ENCODE data around the gene NRSN2.
"Not testable (repeated sequence)": the region's sequence is repeated elsewhere in the genome, so short reads cannot be mapped to it uniquely, and the experiment has no call there.

Gene NRSN2

GRCh38 chr20:353166-353565 lies 6.3 kb downstream of the NRSN2 start:
- DNase-seq (ENCODE audit: low read depth in 4 of 4, low spot score in 1 of 4): no peak

GRCh38 chr20:354298-354977 lies 7.5 kb downstream of the NRSN2 start:
- peak; percentile 46 to 68 (median 62) for DNase-seq (ENCODE audit: low read depth in 4 of 4, low spot score in 1 of 4)

GRCh38 chr20:356154-356553 lies 9.2 kb downstream of the NRSN2 start:
- not testable (repeated sequence) for DNase-seq (ENCODE audit: low read depth in 4 of 4, low spot score in 1 of 4)

- no peak for DNase-seq (ENCODE audit: low read depth in 4 of 4, low spot score in 1 of 4)
Observed at GRCh38 chr20:356745-357144, 9.8 kb downstream of the NRSN2 start.

GRCh38 chr20:358891-359555 lies 12.1 kb downstream of the NRSN2 start:
- no peak for DNase-seq (ENCODE audit: low read depth in 4 of 4, low spot score in 1 of 4)

- no peak for DNase-seq (ENCODE audit: low read depth in 4 of 4, low spot score in 1 of 4)
Observed at GRCh38 chr20:361561-361960, 14.7 kb downstream of the NRSN2 start.

- peak in 1 of 4 experiments; percentile 46 for DNase-seq (ENCODE audit: low read depth in 4 of 4, low spot score in 1 of 4)
Observed at GRCh38 chr20:362271-363254, 15.7 kb downstream of the NRSN2 start.

GRCh38 chr20:363319-364078 lies 16.6 kb downstream of the NRSN2 start:
- DNase-seq (ENCODE audit: low read depth in 4 of 4, low spot score in 1 of 4): no peak

GRCh38 chr20:364905-365794 lies 18.2 kb downstream of the NRSN2 start:
- DNase-seq (ENCODE audit: low read depth in 4 of 4, low spot score in 1 of 4): no peak

GRCh38 chr20:366041-366718 lies 19.3 kb downstream of the NRSN2 start:
- DNase-seq (ENCODE audit: low read depth in 4 of 4, low spot score in 1 of 4): no peak

- DNase-seq (ENCODE audit: low read depth in 4 of 4, low spot score in 1 of 4): no peak
Observed at GRCh38 chr20:366719-367485, 20.0 kb downstream of the NRSN2 start.

- DNase-seq (ENCODE audit: low read depth in 4 of 4, low spot score in 1 of 4): no peak
Observed at GRCh38 chr20:367486-367887, 20.6 kb downstream of the NRSN2 start.

- no peak for DNase-seq (ENCODE audit: low read depth in 4 of 4, low spot score in 1 of 4)
Observed at GRCh38 chr20:368915-369314, 22.0 kb downstream of the NRSN2 start.

- DNase-seq (ENCODE audit: low read depth in 4 of 4, low spot score in 1 of 4): no peak
Observed at GRCh38 chr20:370151-370600, 23.3 kb downstream of the NRSN2 start.

GRCh38 chr20:370977-371754 lies 24.3 kb downstream of the NRSN2 start:
- no peak for DNase-seq (ENCODE audit: low read depth in 4 of 4, low spot score in 1 of 4)

- DNase-seq (ENCODE audit: low read depth in 4 of 4, low spot score in 1 of 4): no peak
Observed at GRCh38 chr20:371755-372542, 25.0 kb downstream of the NRSN2 start.

- not testable (repeated sequence) for DNase-seq (ENCODE audit: low read depth in 4 of 4, low spot score in 1 of 4)
Observed at GRCh38 chr20:372543-373082, 25.7 kb downstream of the NRSN2 start.
